Coronary artery (tissue), 2 donors: Measurements from ENCODE around the gene MON1A.
A peak's percentile ranks its signal among the peaks of the same experiment; 100 is the strongest.

Experiments
- DNase-seq: peaks from one replicate; pipeline ENCODE4 v3.0.0-alpha.2; 2017; ENCODE audit warnings: low spot score
- H3K27ac ChIP-seq, 2 donors: fragments of 200-600 bp; sonication (generic); one replicate each; pipeline ENCODE4 v1.5.1; 2016 to 2019
- H3K4me3 ChIP-seq: fragments of 200-600 bp; sonication (generic); 2 replicates; pipeline ENCODE4 v1.5.1; 2016; ENCODE audit warnings: mild to moderate bottlenecking, moderate library complexity
- CTCF ChIP-seq: fragments of 200-600 bp; sonication (generic); IDR thresholded peaks from one replicate; pipeline ENCODE4 v1.5.1; 2019; ENCODE audit warnings: antibody characterized with exemption

The MON1A gene

GRCh38 chr3:49872801-49873281 lies 56.8 kb downstream of the MON1A start:
- Histone ChIP-seq H3K27ac (no peak overlapping the region), H3K4me3 (no peak overlapping the region)
- DNase-seq = no peak
- no peak for TF ChIP-seq CTCF

- no peak for TF ChIP-seq CTCF
- no peak overlapping the region for H3K27ac ChIP-seq
- DNase-seq = no peak
- no peak overlapping the region for H3K4me3 ChIP-seq
Observed at GRCh38 chr3:49871531-49872153, 58.0 kb downstream of the MON1A start.

- Histone ChIP-seq H3K27ac (no peak within 1 kb of the TSS), H3K4me3 (peak within 1 kb of the TSS; percentile 58)
- TF ChIP-seq CTCF = no peak
- DNase-seq = no peak
Observed at GRCh38 chr3:49869525-49870126, 60.0 kb downstream of the MON1A start, which contains the start of gene CAMKV. Gene CAMKV, minus strand, starts transcription at chr3:49869906. Its CDS starts 7,518 bp downstream, at chr3:49862388.

- H3K4me3 ChIP-seq = peak overlapping the region; percentile 58
- DNase-seq = no peak
- TF ChIP-seq CTCF = no peak
- no peak overlapping the region for H3K27ac ChIP-seq
Observed at GRCh38 chr3:49868862-49869466, 60.6 kb downstream of the MON1A start.

GRCh38 chr3:49867871-49868321 lies 61.7 kb downstream of the MON1A start:
- no peak for DNase-seq
- Histone ChIP-seq H3K27ac (no peak overlapping the region), H3K4me3 (no peak overlapping the region)
- TF ChIP-seq CTCF = no peak

- Histone ChIP-seq H3K4me3 (no peak overlapping the region), H3K27ac (no peak overlapping the region)
- no peak for TF ChIP-seq CTCF
- no peak for DNase-seq
Observed at GRCh38 chr3:49867400-49867799, 62.2 kb downstream of the MON1A start.
